ENCODE results near the gene SIGLEC1.

SIGLEC1 gene

GRCh38 chr20:3749087-3749688 lies 36.8 kb upstream of the SIGLEC1 start:
- Mint-ChIP-seq H3K4me1 (no peaks in the 10 kb centered on the region), H3K27ac (no peak overlapping the region), H3K36me3 (ENCODE audit: low read depth) (peaks cover 40% of the 10 kb centered on the region), H3K27me3 (ENCODE audit: low read depth) (peaks cover 59% of the 10 kb centered on the region), H3K9me3 (no peaks in the 10 kb centered on the region), H3K4me3 (no peak overlapping the region)
- TF ChIP-seq CTCF (IDR thresholded peaks at IDR 0.05; ENCODE audit: unreplicated experiment in 3 of 3): no peak

- H3K4me3 Mint-ChIP-seq: no peak overlapping the region
- no peak overlapping the region for H3K27ac Mint-ChIP-seq
- peaks cover 58% of the 10 kb centered on the region for H3K27me3 Mint-ChIP-seq (ENCODE audit: low read depth)
- no peak for TF ChIP-seq CTCF (IDR thresholded peaks at IDR 0.05; ENCODE audit: unreplicated experiment in 3 of 3)
- peaks cover 47% of the 10 kb centered on the region for H3K36me3 Mint-ChIP-seq (ENCODE audit: low read depth)
- H3K4me1 Mint-ChIP-seq: no peaks in the 10 kb centered on the region
- H3K9me3 Mint-ChIP-seq: no peaks in the 10 kb centered on the region
Observed at GRCh38 chr20:3748073-3748472, 35.7 kb upstream of the SIGLEC1 start.

GRCh38 chr20:3747471-3747870 lies 35.1 kb upstream of the SIGLEC1 start:
- Mint-ChIP-seq H3K9me3 (no peaks in the 10 kb centered on the region), H3K27ac (no peak overlapping the region), H3K4me3 (no peak overlapping the region), H3K4me1 (no peaks in the 10 kb centered on the region), H3K27me3 (ENCODE audit: low read depth) (peaks cover 52% of the 10 kb centered on the region), H3K36me3 (ENCODE audit: low read depth) (peaks cover 44% of the 10 kb centered on the region)
- no peak for TF ChIP-seq CTCF (IDR thresholded peaks at IDR 0.05; ENCODE audit: unreplicated experiment in 3 of 3)

- Mint-ChIP-seq H3K27ac (no peak overlapping the region), H3K4me1 (no peaks in the 10 kb centered on the region), H3K4me3 (no peak overlapping the region), H3K36me3 (ENCODE audit: low read depth) (peaks cover 36% of the 10 kb centered on the region), H3K27me3 (ENCODE audit: low read depth) (peaks cover 41% of the 10 kb centered on the region), H3K9me3 (no peaks in the 10 kb centered on the region)
- no peak for TF ChIP-seq CTCF (IDR thresholded peaks at IDR 0.05; ENCODE audit: unreplicated experiment in 3 of 3)
Observed at GRCh38 chr20:3745686-3746173, 33.3 kb upstream of the SIGLEC1 start.

- no peaks in the 10 kb centered on the region for H3K4me1 Mint-ChIP-seq
- no peak overlapping the region for H3K27ac Mint-ChIP-seq
- peaks cover 33% of the 10 kb centered on the region for H3K36me3 Mint-ChIP-seq (ENCODE audit: low read depth)
- peak overlapping the region in 2 of 3 experiments; percentile 18 to 59 for H3K4me3 Mint-ChIP-seq
- H3K27me3 Mint-ChIP-seq (ENCODE audit: low read depth): peaks cover 37% of the 10 kb centered on the region
- no peaks in the 10 kb centered on the region for H3K9me3 Mint-ChIP-seq
- TF ChIP-seq CTCF (IDR thresholded peaks at IDR 0.05; ENCODE audit: unreplicated experiment in 3 of 3): no peak
Observed at GRCh38 chr20:3744806-3745685, 32.6 kb upstream of the SIGLEC1 start.
